Myocyte (in vitro differentiated cells): ENCODE data around the gene ZG16. TPM values are rescaled to one million over a fixed set of nuclear protein-coding genes. Genes with fewer than 3 reads are reported as not detected.
"Not testable (repeated sequence)": the region's sequence is repeated elsewhere in the genome, so short reads cannot be mapped to it uniquely, and the experiment has no call there.

Experiments
- DNase-seq: peaks from one replicate; pipeline ENCODE4 v3.0.0-alpha.2; 2012; ENCODE audit warnings: low read depth
- total RNA-seq: library from RNA; depleted of rRNA; stranded (reverse); fragments of >200 nt; gene quantifications from 2 replicates; pipeline ENCODE4 v1.2.3, GENCODE V29; 2014

Gene ZG16
- total RNA-seq, 1 donor from 2014 or later = not detected

GRCh38 chr16:29747947-29748759 lies 29.9 kb upstream of the ZG16 start:
- no peak for DNase-seq

DNA sequence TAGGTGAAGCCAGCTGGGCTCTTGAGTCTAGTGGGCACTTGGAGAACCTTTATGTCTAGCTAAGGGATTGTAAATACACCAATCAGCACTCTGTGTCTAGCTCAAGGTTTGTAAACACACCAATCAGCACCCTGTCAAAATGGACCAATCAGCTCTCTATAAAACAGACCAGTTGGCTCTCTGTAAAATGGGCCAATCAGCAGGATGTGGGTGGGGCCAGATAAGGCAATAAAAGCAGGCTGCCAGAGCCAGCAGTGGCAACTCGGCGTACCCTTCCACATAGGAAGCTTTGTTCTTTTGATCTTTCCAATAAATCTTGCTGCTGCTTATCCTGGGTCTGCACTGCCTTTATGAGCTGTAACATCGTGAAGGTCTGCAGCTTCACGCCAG lies 29.3 kb upstream of the ZG16 start:
- not testable (repeated sequence) for DNase-seq

- no peak for DNase-seq
These were observed 24.5 kb upstream of the ZG16 start for GRCh38 chr16:29753516-29753915.

- no peak for DNase-seq
These were observed 21.4 kb upstream of the ZG16 start for GRCh38 chr16:29756654-29757053.

GRCh38 chr16:29757086-29757485 lies 21.0 kb upstream of the ZG16 start:
- DNase-seq = not testable (repeated sequence)

DNA sequence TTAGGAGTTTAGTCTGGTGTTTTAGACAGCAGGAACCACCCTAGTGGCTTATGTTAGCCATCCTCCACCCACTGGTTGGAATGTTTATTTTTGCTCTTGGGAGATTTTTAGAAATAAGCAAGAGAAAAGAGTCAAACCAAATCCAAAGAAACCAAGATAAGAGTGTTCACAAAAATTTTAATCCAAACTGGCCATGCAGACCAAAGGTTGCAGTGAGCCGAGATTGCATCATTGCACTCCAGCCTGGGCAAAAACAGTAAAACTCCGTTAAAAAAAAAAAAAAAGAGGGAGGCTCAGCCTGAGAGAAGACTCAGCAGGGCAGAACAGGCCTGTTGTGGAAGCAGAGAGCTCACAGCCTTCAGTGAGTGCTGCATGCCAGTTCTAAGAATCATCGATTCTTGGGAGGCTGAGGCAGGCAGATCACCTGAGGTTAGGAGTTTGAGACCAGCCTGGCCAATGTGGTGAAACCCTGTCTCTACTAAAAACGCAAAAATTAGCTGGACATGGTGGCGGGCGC lies 20.0 kb upstream of the ZG16 start:
- peak; percentile 2 for DNase-seq

GRCh38 chr16:29760567-29761279 lies 17.3 kb upstream of the ZG16 start:
- DNase-seq = no peak

DNA sequence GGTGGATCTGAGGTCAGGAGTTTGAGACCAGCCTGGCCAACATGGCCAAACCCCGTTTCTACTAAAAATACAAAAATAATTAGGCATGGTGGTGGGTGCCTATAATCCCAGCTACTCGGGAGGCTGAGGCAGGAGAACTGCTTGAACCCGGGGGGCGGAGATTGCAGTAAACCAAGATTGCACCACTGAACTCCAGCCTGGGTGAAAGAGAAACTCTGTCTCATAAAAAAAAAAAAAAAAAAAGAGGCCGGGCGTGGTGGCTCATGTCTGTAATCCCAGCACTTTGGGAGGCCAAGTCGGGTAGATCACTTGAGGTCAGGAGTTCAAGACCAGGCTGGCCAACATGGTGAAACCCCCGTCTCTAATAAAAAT lies 16.8 kb upstream of the ZG16 start:
- DNase-seq = not testable (repeated sequence)

GRCh38 chr16:29761882-29762281 lies 16.2 kb upstream of the ZG16 start:
- peak; percentile 25 for DNase-seq

DNA sequence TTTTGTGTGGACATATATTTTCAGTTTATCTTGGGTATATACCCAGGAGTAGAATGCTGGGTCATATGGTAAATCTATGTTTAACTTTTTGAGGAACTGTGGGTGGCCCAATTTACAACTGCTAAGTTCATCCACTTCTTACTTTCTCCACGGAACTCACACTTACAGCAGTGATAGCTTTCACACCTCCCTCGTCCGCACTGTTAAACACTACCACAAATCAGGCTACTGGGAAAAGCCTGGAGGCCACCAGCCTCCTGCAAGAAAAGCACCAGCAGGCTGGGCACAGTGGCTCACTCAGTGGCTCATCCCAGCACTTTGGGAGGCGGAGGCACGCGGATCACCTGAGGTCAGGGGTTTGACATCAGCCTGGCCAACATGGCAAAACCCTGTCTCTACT lies 14.7 kb upstream of the ZG16 start:
- no peak for DNase-seq

DNA sequence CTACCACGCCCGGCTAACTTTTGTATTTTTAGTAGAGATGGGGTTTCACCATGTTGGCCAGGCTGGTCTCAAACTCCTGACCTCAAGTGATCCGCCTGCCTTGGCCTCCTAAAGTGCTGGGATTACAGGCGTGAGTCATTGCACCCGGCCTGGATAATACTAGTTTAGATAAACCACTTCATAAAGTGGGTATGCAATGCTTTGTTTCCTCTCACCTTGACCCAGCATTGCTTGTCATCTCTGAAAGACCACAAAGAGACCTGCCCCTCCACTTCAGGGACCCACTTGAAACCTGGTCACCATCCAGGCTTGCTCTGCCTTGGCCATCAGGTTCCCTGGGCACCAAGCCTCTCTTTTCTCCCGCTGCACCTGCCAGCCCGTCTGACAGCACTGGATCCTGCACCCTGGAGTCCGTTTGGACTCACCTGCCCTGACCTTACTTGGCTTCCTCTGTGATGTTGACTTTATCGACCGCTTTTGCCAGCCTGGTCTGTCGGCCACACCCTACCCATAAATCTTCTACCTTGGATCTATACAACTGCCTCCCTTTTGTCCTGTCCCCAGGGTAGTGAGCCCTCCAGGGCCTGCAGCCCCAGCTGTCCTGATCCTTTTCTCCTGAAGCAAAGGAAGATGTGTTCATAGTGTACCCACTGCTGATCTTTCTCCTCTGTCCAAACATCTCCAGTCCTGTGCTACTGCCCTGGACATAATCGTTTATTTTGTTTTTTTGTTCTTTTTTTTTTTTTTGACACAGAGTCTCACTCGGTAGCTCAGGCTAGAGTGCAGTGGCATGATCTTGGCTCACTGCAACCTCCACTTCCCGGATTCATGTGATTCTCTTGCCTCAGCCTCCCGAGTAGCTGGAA lies 12.7 kb upstream of the ZG16 start:
- no peak for DNase-seq

DNA sequence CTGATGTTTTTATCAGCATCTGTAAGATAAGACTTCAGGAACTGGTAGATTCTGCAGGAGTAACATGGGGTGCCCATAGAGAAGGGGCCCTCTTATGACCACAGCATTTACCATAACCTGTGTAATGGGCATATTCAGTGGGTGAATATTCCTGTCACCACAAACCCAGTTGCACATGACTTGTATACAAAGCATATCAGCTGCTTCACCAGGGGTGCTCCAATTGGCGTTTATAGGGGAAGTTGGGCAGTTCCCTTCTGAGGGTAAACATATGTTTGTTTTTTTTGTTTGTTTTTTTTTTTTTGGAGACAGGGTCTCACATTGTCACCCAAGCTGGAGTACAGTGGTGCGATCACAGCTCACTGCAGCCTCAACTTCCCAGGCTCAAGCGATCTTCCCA lies 11.5 kb upstream of the ZG16 start:
- no peak for DNase-seq

DNA sequence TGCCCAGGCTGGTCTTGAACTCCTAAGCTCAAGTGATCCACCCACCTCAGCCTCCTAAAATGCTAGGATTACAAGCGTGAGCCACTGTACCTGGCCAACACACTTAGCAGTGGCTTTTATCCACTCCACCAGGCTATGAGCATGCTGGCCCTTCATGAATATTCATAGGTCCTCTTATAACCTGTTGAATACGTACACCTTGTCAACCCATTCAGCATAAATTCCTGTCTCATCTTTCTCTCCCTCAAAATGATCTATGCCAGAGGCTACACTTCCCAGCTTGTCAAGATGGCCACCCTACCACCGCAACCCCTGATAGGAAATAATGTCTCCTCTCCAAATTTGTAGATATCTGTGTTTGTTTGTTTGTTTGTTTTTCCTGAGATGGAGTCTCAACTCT lies 11.0 kb upstream of the ZG16 start:
- no peak for DNase-seq

DNA sequence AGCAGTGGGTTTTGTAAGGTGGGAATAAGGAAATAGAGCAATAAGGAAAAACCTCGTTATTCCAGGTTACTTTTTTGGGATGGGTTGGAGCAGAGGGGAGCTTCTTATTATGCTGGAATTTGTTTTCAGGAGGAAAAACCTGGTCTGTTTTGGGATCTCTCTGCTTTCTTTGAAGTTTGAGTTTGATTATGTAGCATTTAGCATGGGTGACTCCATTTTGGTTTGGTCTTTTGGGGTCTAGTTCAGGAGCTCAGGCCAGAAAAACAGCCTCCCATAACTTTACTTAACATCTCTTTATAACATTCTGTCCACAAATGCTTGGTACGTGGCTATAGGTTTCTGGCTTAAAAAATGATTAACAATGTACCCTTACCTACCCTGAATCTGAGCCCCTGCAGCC lies 8.5 kb upstream of the ZG16 start:
- no peak for DNase-seq

DNA sequence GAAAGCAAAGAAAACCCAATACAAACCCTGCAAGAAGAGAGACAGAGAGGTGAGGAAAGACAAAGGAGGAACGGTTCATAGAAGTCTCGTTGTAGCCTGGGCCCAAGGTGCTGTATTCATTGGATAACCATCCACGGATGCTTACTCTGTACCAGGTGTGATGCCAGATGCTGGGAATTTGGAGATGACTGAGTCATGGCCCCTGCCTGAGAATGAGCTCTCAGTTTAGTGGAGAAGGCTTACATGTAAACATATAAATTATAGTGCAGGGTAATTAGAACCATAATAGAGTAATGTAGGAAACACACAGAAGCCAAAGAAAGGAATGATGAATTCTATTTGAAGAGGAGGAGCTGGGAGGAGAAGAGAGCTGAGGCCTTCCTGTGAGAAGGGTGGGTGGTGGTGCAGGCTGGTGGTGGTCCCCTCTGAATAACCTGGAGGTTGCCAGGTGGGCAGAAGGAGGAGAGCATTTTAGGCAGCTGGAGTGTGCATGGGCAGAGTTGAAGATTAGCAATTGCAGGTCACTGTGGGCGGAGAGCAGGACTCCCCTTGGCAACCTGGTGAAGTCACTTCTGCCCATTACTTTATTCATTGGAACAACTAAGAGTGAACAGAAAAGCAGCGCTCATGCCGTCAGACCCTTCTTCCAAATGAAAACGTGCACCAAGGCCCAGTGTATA lies 7.7 kb upstream of the ZG16 start:
- DNase-seq = no peak

- not testable (repeated sequence) for DNase-seq
These were observed 5.7 kb upstream of the ZG16 start for GRCh38 chr16:29772330-29772729.

DNA sequence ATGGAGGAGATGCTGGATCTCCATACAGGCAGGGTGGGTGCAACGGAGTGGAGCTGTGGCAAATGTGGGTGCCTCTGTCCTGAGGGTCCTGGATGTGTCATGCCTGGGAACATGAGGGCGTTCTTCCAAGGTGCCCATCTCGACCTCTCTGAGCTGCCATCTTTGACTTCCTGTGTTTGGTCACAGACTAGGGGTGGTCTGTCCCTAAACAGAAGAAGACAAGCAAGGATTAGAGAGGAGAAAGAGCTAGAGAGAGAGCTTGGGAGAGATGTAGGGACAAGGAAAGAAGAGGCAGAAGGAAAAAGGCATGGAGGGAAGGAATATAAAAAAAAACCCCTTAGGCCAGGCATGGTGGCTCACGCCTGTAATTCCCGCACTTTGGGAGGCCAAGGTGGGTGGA lies 3.3 kb upstream of the ZG16 start:
- DNase-seq = no peak

DNA sequence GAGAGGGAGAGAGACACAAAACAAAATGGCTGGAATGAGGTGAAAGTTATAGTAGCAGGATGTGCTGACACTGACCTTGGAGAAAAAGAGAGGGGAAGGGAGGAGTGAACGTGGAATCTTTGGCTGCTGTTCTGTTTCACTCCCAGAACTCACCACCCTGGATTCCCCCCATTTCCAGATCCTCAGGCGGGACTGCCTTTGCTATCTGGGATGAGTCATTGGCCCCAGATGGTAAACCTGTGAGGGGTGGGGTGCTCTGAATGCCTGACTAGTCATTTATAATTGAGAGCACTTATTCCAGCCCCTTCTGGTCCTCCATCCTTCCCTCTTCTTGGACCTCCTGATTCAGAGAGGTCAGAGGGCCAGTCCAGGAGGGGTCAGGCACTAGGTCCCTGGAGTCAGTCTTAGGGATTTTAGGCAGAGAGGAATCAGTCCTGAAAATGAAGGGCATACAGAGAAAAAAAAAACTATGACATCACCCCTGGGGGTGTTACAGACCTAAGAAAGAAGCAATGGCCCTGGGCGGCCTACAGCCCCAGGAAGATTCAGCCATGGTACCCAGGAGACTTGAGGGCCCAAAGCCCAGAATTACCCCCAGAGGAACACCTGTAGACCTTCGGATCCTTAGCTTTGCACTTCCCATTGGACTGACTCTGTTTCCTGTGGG lies 2.2 kb upstream of the ZG16 start:
- no peak for DNase-seq

DNA sequence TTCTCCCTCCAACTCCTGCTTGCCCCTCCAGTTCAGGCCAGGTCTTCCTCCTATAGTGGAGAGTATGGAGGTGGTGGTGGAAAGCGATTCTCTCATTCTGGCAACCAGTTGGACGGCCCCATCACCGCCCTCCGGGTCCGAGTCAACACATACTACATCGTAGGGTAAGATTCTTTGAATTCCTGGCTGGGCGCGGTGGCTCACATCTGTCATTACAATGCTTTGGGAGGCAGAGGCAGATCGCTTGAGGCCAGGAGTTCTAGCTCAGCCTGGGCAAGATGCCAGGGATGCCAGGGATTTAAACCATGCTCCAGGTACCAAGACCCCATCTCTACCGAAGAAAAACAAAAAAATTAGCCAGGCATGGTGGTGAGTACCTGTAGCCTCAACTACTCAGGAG lies 1.4 kb downstream of the ZG16 start:
- peak; percentile 21 for DNase-seq
